HL-60 (cell line): ENCODE results near the gene SLC22A12.

ENCODE experiments used
- DNase-seq, 2 experiments: peaks; one replicate each; pipeline ENCODE4 v3.0.0-alpha.2; 2010 to 2020; ENCODE audit warnings: low read depth in 1 of 2, low spot score in 1 of 2
- H3K27ac ChIP-seq: fragments of 250-450 bp; sonication (Bioruptor Pico); replicated peaks from 2 replicates; pipeline ENCODE4 v1.5.1; 2020; ENCODE audit warnings: mild to moderate bottlenecking, moderate library complexity
- H3K27me3 ChIP-seq: fragments of 250-450 bp; sonication (Bioruptor Pico); 2 replicates; pipeline ENCODE4 v1.5.1; 2021; ENCODE audit warnings: mild to moderate bottlenecking, moderate library complexity; ENCODE audit not compliant: insufficient read depth, poor library complexity, severe bottlenecking
- H3K4me3 ChIP-seq: replicated peaks from 2 replicates; pipeline ENCODE4 v1.5.1; 2011; ENCODE audit warnings: mild to moderate bottlenecking, control low read depth, low read length; ENCODE audit not compliant: insufficient read depth
- GABPA ChIP-seq: IDR thresholded peaks from 2 replicates; pipeline ENCODE4 v1.6.1; 2012; ENCODE audit warnings: low read depth
- POLR2AphosphoS5 ChIP-seq: IDR thresholded peaks from 2 replicates; pipeline ENCODE4 v1.6.1; 2012; ENCODE audit warnings: low read depth
- SPI1 ChIP-seq: IDR thresholded peaks from 2 replicates; pipeline ENCODE4 v1.6.1; 2012; ENCODE audit warnings: low read depth, mild to moderate bottlenecking, borderline replicate concordance
- TF ChIP-seq, protein P1 (sequence below): IDR thresholded peaks from 2 replicates; pipeline ENCODE4 v1.6.1; 2012; ENCODE audit warnings: low read depth; ENCODE audit not compliant: insufficient replicate concordance
- TF ChIP-seq, protein P2 (sequence below): IDR thresholded peaks from one replicate; pipeline ENCODE4 v1.5.1; 2011; ENCODE audit warnings: low read length, control low read depth, inconsistent platforms; ENCODE audit not compliant: insufficient read depth

SLC22A12 gene

DNA sequence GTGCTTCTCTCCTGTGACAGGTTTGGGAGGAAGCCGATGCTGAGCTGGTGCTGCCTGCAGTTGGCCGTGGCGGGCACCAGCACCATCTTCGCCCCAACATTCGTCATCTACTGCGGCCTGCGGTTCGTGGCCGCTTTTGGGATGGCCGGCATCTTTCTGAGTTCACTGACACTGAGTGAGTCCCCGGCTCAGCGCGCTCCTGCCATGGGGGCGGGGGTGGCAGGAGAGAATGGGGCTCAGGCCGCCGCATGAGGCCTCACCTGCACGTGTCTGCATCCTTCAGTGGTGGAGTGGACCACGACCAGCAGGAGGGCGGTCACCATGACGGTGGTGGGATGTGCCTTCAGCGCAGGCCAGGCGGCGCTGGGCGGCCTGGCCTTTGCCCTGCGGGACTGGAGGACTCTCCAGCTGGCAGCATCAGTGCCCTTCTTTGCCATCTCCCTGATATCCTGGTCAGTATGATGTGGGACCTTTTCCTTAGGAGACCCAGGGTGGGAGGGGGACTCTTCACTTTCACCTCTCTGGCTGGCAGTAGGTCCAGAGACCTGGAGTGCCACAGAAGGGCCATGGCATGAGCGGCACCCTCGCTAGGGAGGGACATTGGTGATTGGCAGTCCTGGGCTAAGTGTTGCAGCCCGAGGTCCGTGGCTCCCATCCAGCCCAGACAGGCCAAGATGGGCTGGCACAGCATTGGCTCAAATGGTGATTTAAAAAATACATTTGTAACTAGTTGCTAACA, 28.9 kb upstream of the SLC22A12 start:
- Histone ChIP-seq H3K4me3 (no peak overlapping the region), H3K27ac (no peak overlapping the region), H3K27me3 (no peaks in the 10 kb centered on the region)
- TF ChIP-seq POLR2AphosphoS5 (no peak), SPI1 (no peak), GABPA (no peak)
- TF ChIP-seq, protein P1, sequence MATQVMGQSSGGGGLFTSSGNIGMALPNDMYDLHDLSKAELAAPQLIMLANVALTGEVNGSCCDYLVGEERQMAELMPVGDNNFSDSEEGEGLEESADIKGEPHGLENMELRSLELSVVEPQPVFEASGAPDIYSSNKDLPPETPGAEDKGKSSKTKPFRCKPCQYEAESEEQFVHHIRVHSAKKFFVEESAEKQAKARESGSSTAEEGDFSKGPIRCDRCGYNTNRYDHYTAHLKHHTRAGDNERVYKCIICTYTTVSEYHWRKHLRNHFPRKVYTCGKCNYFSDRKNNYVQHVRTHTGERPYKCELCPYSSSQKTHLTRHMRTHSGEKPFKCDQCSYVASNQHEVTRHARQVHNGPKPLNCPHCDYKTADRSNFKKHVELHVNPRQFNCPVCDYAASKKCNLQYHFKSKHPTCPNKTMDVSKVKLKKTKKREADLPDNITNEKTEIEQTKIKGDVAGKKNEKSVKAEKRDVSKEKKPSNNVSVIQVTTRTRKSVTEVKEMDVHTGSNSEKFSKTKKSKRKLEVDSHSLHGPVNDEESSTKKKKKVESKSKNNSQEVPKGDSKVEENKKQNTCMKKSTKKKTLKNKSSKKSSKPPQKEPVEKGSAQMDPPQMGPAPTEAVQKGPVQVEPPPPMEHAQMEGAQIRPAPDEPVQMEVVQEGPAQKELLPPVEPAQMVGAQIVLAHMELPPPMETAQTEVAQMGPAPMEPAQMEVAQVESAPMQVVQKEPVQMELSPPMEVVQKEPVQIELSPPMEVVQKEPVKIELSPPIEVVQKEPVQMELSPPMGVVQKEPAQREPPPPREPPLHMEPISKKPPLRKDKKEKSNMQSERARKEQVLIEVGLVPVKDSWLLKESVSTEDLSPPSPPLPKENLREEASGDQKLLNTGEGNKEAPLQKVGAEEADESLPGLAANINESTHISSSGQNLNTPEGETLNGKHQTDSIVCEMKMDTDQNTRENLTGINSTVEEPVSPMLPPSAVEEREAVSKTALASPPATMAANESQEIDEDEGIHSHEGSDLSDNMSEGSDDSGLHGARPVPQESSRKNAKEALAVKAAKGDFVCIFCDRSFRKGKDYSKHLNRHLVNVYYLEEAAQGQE, result no peak
- TF ChIP-seq, protein P2, sequence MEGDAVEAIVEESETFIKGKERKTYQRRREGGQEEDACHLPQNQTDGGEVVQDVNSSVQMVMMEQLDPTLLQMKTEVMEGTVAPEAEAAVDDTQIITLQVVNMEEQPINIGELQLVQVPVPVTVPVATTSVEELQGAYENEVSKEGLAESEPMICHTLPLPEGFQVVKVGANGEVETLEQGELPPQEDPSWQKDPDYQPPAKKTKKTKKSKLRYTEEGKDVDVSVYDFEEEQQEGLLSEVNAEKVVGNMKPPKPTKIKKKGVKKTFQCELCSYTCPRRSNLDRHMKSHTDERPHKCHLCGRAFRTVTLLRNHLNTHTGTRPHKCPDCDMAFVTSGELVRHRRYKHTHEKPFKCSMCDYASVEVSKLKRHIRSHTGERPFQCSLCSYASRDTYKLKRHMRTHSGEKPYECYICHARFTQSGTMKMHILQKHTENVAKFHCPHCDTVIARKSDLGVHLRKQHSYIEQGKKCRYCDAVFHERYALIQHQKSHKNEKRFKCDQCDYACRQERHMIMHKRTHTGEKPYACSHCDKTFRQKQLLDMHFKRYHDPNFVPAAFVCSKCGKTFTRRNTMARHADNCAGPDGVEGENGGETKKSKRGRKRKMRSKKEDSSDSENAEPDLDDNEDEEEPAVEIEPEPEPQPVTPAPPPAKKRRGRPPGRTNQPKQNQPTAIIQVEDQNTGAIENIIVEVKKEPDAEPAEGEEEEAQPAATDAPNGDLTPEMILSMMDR, result no peak
- DNase-seq, result no peak

DNA sequence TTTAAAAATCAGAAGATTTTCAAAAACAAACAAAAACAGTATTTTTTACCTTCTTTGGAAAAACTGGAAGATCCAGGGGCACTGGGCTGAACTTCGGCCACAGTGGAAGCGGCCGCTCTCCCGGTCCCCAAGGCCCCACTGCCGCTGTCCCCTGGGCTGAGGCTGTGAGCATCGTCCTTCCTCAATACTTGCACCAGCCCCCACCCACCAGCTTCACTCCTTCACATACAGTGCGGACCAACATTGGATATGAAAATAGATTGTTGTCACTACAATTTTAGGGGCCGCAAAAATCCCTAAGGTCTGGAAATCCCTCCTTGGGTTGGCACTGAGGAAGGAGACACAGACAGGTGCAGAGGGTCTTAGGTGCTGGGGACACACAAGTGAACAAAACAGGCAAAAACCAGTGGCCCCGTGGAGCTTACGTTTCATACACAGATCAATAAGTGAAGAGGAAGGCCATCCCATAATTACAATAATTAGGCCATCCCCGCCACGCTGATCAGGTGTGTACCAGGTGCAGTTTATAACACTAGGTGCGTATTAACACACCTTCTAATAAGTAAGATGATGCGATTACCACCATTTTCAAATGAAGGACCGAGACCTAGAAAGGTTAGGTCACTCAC, 28.2 kb upstream of the SLC22A12 start:
- H3K27me3 ChIP-seq, result no peaks in the 10 kb centered on the region
- TF ChIP-seq, protein P1, result no peak
- no peak for TF ChIP-seq SPI1
- TF ChIP-seq POLR2AphosphoS5, result no peak
- TF ChIP-seq GABPA, result no peak
- TF ChIP-seq, protein P2, result no peak
- DNase-seq, result no peak

DNA sequence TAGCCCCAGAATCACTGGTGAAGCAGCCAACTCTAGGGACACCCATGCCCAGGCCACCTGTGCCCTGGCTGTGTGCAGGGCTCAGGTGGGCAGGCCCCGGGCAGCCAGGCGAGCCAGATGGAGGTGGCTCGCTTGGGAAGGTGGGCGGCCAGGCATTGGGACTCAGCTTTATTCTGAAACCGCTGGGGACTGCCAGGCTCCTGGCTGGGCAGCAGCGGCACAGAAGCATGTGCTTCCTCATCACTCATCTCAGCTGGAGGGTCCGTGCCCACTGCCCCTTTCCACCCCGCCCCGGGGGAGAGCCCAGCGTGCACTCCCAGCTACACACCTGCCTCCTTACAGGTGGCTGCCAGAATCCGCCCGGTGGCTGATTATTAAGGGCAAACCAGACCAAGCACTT, 27.1 kb upstream of the SLC22A12 start:
- no peak for DNase-seq
- Histone ChIP-seq H3K4me3 (no peak overlapping the region), H3K27me3 (no peaks in the 10 kb centered on the region), H3K27ac (no peak overlapping the region)
- no peak for TF ChIP-seq GABPA
- TF ChIP-seq SPI1, result no peak
- TF ChIP-seq, protein P1, result no peak
- no peak for TF ChIP-seq POLR2AphosphoS5
- TF ChIP-seq, protein P2, result no peak

More for the DNA sequence above, 28.2 kb upstream of the SLC22A12 start:
- no peak overlapping the region for H3K4me3 ChIP-seq
- H3K27ac ChIP-seq, result no peak overlapping the region
